ENCODE results near the gene MYLK4. TPM values are rescaled to one million over a fixed set of nuclear protein-coding genes. Genes with fewer than 3 reads are reported as not detected.

Gene MYLK4
- total and polyA plus RNA-seq, 2 experiments from 2014 or later: 0.29 to 0.43 TPM

GRCh38 chr6:2768696-2769095 lies 18.0 kb upstream of the MYLK4 start:
- TF ChIP-seq CTCF (IDR thresholded peaks at IDR 0.05; ENCODE audit: poor library complexity): no peak
- H4K20me1 ChIP-seq (ENCODE audit: insufficient read depth, poor library complexity, severe bottlenecking): peaks cover 41% of the 10 kb centered on the region
- H3K27ac ChIP-seq: no peak overlapping the region
- peaks cover 76% of the 10 kb centered on the region for H3K79me2 ChIP-seq
- DNase-seq (ENCODE audit: low spot score): no peak
- no peak overlapping the region for H2AFZ ChIP-seq
- H3K9me3 ChIP-seq (ENCODE audit: low read depth): no peaks in the 10 kb centered on the region
- no peaks in the 10 kb centered on the region for H3K27me3 ChIP-seq
- H3K36me3 ChIP-seq (replicated peaks; ENCODE audit: insufficient read depth, low read depth): no peaks in the 10 kb centered on the region
- H3K4me2 ChIP-seq: peak overlapping the region; percentile 77
- H3K9me2 ChIP-seq (replicated peaks; ENCODE audit: insufficient read depth): no peaks in the 10 kb centered on the region
- 49% methylated on average over 6 of the region's 6 CpGs for WGBS (ENCODE audit: low lambda C conversion rate, missing lambda C conversion rate)
- H3K4me1 ChIP-seq (ENCODE audit: insufficient read depth): peaks cover 32% of the 10 kb centered on the region
- no peak overlapping the region for H3K4me3 ChIP-seq

- DNase-seq (ENCODE audit: low spot score): no peak
- H3K4me3 ChIP-seq: peak overlapping the region; percentile 63
- H3K27ac ChIP-seq: peak overlapping the region; percentile 92
- no peaks in the 10 kb centered on the region for H3K36me3 ChIP-seq (replicated peaks; ENCODE audit: insufficient read depth, low read depth)
- no peaks in the 10 kb centered on the region for H3K9me2 ChIP-seq (replicated peaks; ENCODE audit: insufficient read depth)
- H3K79me2 ChIP-seq: peaks cover 68% of the 10 kb centered on the region
- H3K4me2 ChIP-seq: peak overlapping the region; percentile 77
- TF ChIP-seq EZH2phosphoT487 (IDR thresholded peaks at IDR 0.05; ENCODE audit: low read depth, severe bottlenecking, unreplicated experiment): no peak
- no peak for TF ChIP-seq EZH2 (IDR thresholded peaks at IDR 0.05; ENCODE audit: borderline replicate concordance)
- TF ChIP-seq CTCF (IDR thresholded peaks at IDR 0.05; ENCODE audit: poor library complexity): no peak
- no peaks in the 10 kb centered on the region for H3K27me3 ChIP-seq
- H3K9me3 ChIP-seq (ENCODE audit: low read depth): no peaks in the 10 kb centered on the region
- WGBS (ENCODE audit: low lambda C conversion rate, missing lambda C conversion rate): 67% methylated on average over 9 of the region's 9 CpGs
- peaks cover 32% of the 10 kb centered on the region for H3K4me1 ChIP-seq (ENCODE audit: insufficient read depth)
- H4K20me1 ChIP-seq (ENCODE audit: insufficient read depth, poor library complexity, severe bottlenecking): peaks cover 41% of the 10 kb centered on the region
- no peak overlapping the region for H2AFZ ChIP-seq
Observed at GRCh38 chr6:2767657-2768524, 17.2 kb upstream of the MYLK4 start.

GRCh38 chr6:2766767-2767656 lies 16.3 kb upstream of the MYLK4 start:
- TF ChIP-seq CTCF (IDR thresholded peaks at IDR 0.05; ENCODE audit: poor library complexity): no peak
- no peak for TF ChIP-seq EZH2phosphoT487 (IDR thresholded peaks at IDR 0.05; ENCODE audit: low read depth, severe bottlenecking, unreplicated experiment)
- no peak for TF ChIP-seq EZH2 (IDR thresholded peaks at IDR 0.05; ENCODE audit: borderline replicate concordance)
- Histone ChIP-seq H3K79me2 (peaks cover 59% of the 10 kb centered on the region), H3K36me3 (replicated peaks; ENCODE audit: insufficient read depth, low read depth) (no peaks in the 10 kb centered on the region), H3K27me3 (no peaks in the 10 kb centered on the region), H2AFZ (peak overlapping the region; percentile 51), H3K9me3 (ENCODE audit: low read depth) (no peaks in the 10 kb centered on the region), H3K4me2 (peak overlapping the region; percentile 77), H3K4me1 (ENCODE audit: insufficient read depth) (peaks cover 32% of the 10 kb centered on the region), H3K9me2 (replicated peaks; ENCODE audit: insufficient read depth) (no peaks in the 10 kb centered on the region), H3K4me3 (peak overlapping the region; percentile 63), H3K27ac (peak overlapping the region; percentile 92), H4K20me1 (ENCODE audit: insufficient read depth, poor library complexity, severe bottlenecking) (peaks cover 41% of the 10 kb centered on the region)
- no peak for DNase-seq (ENCODE audit: low spot score)
- 18% methylated on average over 13 of the region's 13 CpGs for WGBS (ENCODE audit: low lambda C conversion rate, missing lambda C conversion rate)
